ENCODE measurements around the gene PDE4D. TPM values are rescaled to one million over a fixed set of nuclear protein-coding genes. Genes with fewer than 3 reads are reported as not detected.
"Not testable (repeated sequence)": the region's sequence is repeated elsewhere in the genome, so short reads cannot be mapped to it uniquely, and the experiment has no call there.

Gene PDE4D
- total RNA-seq, 1 donor from 2014 or later = 85.8 TPM

DNA sequence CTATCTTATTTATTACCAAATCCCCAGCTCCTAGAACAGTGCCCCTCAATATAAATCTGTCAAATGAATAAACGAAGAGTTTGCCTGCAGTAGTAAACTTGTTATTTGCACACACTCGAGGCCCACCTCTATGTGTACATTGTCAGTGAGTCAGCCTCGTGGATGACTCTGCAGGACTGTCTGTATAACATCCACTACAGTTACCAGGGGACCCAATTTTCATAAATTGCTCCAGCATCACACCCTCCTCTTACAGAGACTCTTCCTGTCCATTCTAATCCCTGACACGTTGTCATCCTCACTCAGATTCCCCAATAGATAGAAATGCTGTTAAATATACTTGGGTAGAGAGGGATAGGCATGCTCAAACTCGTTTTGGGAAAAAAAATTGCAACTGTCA is 832.1 kb downstream of the PDE4D start:
- no peaks in the 10 kb centered on the region for H3K36me3 ChIP-seq
- no peaks in the 10 kb centered on the region for H3K4me1 ChIP-seq
- no peak overlapping the region for H3K27ac ChIP-seq
- DNase-seq = no peak
- TF ChIP-seq, protein P1, sequence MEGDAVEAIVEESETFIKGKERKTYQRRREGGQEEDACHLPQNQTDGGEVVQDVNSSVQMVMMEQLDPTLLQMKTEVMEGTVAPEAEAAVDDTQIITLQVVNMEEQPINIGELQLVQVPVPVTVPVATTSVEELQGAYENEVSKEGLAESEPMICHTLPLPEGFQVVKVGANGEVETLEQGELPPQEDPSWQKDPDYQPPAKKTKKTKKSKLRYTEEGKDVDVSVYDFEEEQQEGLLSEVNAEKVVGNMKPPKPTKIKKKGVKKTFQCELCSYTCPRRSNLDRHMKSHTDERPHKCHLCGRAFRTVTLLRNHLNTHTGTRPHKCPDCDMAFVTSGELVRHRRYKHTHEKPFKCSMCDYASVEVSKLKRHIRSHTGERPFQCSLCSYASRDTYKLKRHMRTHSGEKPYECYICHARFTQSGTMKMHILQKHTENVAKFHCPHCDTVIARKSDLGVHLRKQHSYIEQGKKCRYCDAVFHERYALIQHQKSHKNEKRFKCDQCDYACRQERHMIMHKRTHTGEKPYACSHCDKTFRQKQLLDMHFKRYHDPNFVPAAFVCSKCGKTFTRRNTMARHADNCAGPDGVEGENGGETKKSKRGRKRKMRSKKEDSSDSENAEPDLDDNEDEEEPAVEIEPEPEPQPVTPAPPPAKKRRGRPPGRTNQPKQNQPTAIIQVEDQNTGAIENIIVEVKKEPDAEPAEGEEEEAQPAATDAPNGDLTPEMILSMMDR (IDR thresholded peaks at IDR 0.05) = no peak
- no peaks in the 10 kb centered on the region for H3K27me3 ChIP-seq
- no peaks in the 10 kb centered on the region for H3K9me3 ChIP-seq
- intact Hi-C loops (cut with DNase I) = no loop called here
- no peak overlapping the region for H3K4me3 ChIP-seq
- no peak for ATAC-seq

DNA sequence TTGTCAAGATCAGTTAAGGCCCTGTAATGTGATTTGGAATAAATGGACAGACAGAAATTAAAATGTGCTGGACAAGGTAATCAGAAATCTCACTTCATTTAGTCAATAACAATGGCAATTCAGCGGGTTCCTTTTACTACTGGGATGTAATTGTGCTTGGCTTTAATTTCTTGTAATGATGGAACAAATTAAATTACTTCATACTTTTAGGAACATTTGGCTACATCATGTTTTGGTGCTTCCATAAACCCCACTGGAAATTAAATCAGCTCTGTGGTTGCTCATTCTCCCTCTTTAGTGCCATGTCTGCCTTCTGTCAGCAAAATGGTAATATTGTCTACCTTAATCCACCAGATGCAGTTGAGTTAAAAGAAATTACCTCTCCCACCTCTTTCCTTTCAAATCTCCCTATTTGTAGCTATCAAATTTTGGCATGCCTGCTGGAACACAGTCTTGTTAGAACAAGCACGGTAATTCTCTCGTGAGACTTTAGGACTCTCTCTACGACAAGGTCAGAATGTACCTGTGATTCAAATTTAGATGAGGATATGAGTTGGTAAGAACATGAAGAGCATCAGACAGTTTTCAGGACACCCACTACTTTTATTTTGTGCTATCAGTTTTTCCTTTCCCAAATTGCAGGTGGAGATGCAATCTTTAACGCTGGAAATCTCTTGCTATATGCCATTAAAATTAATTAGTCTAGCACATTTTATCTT is 834.4 kb downstream of the PDE4D start:
- intact Hi-C loops (cut with DNase I) = no loop called here
- ATAC-seq (no peak), DNase-seq (no peak)
- H3K36me3 ChIP-seq = no peaks in the 10 kb centered on the region
- H3K27ac ChIP-seq = no peak overlapping the region
- H3K4me3 ChIP-seq = no peak overlapping the region
- no peaks in the 10 kb centered on the region for H3K9me3 ChIP-seq
- H3K27me3 ChIP-seq = no peaks in the 10 kb centered on the region
- H3K4me1 ChIP-seq = no peaks in the 10 kb centered on the region
- TF ChIP-seq, protein P1 (IDR thresholded peaks at IDR 0.05) = no peak

DNA sequence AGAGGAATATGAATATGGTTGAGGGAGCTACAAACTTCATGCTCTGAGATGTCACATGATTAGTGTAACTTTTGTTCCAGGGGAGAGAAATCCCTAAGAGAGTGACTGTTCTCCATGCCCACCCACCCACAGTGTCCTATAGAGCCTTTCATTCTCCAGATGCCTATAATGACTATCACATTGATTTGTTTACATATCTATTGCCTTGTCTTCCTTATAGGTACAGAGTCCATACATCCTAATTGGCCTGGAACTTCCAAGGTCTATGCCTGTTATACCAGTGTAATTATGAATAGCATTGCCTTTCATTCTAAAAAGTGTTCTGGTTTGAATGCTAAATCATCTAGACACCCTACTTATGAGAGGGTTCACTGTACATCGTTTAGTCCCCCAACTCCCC is 835.3 kb downstream of the PDE4D start:
- Histone ChIP-seq H3K4me3 (no peak overlapping the region), H3K27ac (no peak overlapping the region), H3K4me1 (no peaks in the 10 kb centered on the region), H3K27me3 (no peaks in the 10 kb centered on the region), H3K36me3 (no peaks in the 10 kb centered on the region), H3K9me3 (no peaks in the 10 kb centered on the region)
- TF ChIP-seq, protein P1 (IDR thresholded peaks at IDR 0.05) = no peak
- intact Hi-C loops (cut with DNase I) = no loop called here
- DNase-seq = no peak
- ATAC-seq = no peak

DNA sequence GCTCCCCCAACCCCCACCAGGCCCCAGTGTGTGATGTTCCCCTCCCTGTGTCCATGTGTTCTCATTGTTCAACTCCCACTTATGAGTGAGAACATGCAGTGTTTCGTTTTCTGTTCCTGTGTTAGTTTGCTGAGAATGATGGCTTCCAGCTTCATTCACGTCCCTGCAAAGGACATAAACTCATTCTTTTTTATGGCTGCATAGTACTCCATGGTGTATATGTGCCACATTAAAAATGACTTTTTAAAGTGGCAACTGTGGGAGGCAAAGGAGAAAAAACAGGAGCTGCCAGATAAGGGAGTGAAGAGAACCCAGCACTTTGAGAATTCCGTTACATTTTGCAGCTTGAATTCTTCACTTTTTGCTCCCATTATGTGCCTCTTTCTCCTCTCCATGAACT is 836.9 kb downstream of the PDE4D start:
- intact Hi-C loops (cut with DNase I); ATAC-seq: not testable (repeated sequence)

DNA sequence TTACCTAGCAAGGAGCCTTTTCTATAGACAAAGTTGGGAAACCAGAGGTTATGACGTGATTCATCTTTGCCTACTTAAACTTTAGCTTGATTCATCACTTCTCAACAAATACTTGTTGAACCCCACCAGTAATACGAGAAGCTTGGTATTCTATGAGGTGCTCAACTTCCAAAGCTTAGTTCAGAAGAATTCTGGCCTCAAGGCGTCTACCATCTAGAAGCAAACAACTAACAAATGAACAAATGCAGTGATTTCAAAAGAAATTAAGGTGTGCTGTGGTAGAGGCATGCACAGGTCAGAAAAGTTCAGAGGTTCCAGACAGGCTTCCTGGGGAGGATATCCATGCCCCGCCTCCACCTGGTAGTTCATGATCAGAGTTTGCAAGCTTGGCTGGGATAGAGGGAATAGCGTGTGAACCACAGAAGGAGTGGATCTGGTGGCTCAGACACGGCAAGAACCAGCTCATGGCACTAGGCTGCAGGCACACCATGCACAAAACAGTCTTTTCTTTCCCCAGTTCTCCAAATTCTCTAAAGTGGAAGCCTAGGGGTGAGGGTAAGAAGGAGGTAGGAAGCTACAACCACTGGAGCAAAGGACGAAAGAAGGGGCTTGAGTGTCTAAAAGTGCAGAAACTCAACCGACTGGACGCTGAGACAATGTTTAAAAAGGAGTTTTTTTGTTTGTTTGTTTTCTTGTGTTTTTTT is 837.6 kb downstream of the PDE4D start:
- no peaks in the 10 kb centered on the region for H3K36me3 ChIP-seq
- H3K27me3 ChIP-seq = no peaks in the 10 kb centered on the region
- DNase-seq = no peak
- intact Hi-C loops (cut with DNase I) = no loop called here
- H3K27ac ChIP-seq = no peak overlapping the region
- no peak for ATAC-seq
- no peaks in the 10 kb centered on the region for H3K4me1 ChIP-seq
- no peaks in the 10 kb centered on the region for H3K9me3 ChIP-seq
- TF ChIP-seq, protein P1 (IDR thresholded peaks at IDR 0.05) = no peak
- no peak overlapping the region for H3K4me3 ChIP-seq

More for the DNA sequence above, 836.9 kb downstream of the PDE4D start:
- not testable (repeated sequence) for DNase-seq, H3K27ac ChIP-seq, H3K4me1 ChIP-seq, H3K9me3 ChIP-seq, H3K4me3 ChIP-seq, H3K27me3 ChIP-seq, H3K36me3 ChIP-seq

DNA sequence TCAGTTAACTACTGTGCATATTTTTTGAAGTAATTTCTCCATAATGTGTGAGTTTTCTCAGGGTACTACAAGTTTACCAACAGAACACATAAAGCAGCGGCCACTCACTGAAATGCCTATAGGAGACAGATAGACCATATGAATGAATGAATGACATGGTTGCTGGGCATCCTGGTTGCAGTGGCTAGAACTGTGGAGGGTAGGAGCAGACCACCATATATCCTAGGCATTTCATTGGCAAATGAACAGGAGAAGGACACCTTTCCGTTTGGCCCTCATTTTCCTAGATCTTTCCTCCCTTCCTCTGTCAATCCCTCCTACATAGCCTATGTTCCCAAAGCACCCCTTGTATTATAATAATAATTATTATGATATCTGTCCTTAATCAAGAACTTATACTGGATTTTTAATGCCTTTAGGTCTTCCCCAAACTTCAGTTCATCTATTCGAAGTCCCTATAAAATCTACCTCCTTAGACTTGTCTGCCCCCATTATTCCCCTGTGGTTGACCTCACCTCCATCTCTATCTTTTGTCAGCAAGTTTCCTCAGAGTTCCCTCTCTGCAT is 838.5 kb downstream of the PDE4D start:
- no peak overlapping the region for H3K27ac ChIP-seq
- no peaks in the 10 kb centered on the region for H3K4me1 ChIP-seq
- DNase-seq (no peak), ATAC-seq (no peak)
- no peaks in the 10 kb centered on the region for H3K36me3 ChIP-seq
- TF ChIP-seq, protein P1 (IDR thresholded peaks at IDR 0.05) = no peak
- no peaks in the 10 kb centered on the region for H3K9me3 ChIP-seq
- no peak overlapping the region for H3K4me3 ChIP-seq
- no peaks in the 10 kb centered on the region for H3K27me3 ChIP-seq
- intact Hi-C loops (cut with DNase I) = no loop called here

All from upper lobe of right lung (tissue), 1 donor.